DMS114 treated with DMSO at 0.1 percent for 48 hours (cell line): ENCODE data around the gene FRMPD3.

ENCODE experiments used
- DNase-seq: peaks from one replicate; lab custom pipeline; 2025; ENCODE audit not compliant: unreplicated experiment; lab: John Stamatoyannopoulos, UW

The FRMPD3 gene

GRCh38 chrX:107477406-107477805, 28.0 kb downstream of the FRMPD3 start:
- DNase-seq, result no peak

DNA sequence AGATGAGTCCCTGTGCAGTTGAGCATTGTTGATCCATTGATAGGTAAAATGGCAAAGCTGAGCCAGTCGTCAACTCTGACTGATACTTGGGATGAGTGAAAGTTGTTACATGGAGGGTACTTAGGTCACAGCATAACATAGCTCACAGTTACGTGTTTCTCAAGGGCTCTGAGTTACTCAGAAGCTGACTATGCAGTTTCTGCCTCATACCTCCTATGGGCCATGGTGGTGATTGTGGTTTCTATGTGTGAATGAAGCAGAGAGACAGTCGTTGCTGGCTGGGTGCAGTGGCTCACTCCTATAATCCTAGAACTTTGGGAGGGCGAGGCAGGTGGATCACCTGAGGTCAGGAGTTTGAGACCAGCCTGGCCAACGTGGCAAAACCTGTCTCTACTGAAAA, 30.8 kb downstream of the FRMPD3 start:
- no peak for DNase-seq

- DNase-seq, result no peak
Observed at GRCh38 chrX:107482046-107482445, 32.6 kb downstream of the FRMPD3 start.

GRCh38 chrX:107484002-107484726, 34.7 kb downstream of the FRMPD3 start:
- DNase-seq, result no peak

DNA sequence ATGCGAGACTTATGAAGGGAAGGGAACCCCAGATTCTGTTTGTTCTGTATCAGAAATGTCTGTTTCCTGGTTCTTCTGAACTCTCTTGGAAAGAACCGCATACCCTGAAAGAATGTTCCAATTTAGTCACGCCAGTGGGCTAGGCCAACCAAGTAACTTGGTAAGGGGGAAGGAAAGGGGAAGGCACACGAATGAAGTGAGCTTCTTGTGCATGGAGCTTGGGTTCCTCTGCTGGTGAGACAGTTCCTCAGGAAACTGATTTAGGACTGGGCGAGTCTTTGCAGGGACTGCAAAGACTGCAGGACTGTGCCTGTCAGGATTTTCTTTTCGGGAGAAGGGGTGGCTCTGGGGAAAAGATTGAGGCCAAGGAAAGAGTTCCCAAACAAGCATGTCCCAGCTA, 35.6 kb downstream of the FRMPD3 start:
- DNase-seq, result no peak

GRCh38 chrX:107493141-107493540, 43.7 kb downstream of the FRMPD3 start:
- DNase-seq, result no peak

DNA sequence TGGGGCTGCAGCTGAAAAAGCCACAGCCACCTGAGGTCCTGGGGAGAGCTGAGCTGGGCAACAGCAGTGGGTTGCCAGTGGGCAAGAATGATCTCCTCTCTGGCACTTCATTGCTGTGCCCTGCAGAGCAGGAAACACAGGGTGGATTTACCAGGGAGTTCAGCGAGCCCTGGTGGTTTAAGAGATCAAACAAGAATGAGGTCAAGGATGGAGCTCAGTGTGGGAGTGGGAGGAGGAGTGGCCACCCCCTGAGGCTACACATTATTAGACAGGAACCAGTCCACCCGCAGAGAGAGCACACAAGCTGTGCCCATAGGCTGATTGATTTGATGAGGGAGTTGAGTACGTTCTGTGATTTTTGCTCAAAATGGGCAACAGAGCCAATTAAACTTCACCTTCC, 47.3 kb downstream of the FRMPD3 start:
- no peak for DNase-seq
